ENCODE measurements around the gene KCNJ6. TPM values are rescaled to one million over a fixed set of nuclear protein-coding genes. Genes with fewer than 3 reads are reported as not detected.

The KCNJ6 gene
- total and polyA plus RNA-seq, 9 of the 15 experiments (the other 6 are each of a cell fraction or from before 2014, with no cell fraction given) = 0.06 to 0.21 (median 0.13) TPM; not detected in 1

GRCh38 chr21:37753122-37753599 is 163.1 kb downstream of the KCNJ6 start:
- H3K4me3 ChIP-seq = no peak overlapping the region

DNA sequence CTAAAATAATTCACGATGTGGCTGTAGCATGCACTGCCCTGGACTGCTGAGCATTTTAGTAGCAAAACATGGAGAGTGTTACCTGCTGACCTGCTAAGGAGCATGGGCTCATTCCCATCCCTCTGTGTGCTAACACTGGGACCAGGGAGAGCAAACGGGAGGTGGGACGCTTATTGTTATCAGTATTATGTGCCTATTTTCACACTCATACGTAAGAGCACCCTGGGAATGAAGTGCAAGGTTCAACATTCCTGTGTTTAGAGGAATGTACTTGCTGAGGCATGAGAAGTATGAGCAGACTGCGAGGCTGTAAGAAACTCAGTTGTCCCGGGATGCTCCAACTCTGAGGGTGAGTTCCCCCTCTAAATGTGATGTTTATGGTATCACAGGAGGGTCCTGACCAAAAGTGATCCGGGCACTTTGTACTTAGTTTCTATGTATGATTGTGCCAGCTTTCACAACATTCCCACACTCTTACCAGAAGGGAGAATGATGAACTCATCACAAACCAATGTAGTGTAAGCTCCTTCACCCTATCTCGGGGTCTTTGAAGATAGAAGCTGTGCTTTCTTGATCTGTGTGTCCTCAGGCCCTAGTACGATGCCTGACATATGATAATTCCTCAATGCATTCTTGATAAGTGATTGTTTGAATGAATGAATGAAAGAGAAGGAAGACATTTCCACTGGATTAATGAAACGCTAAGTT is 164.8 kb downstream of the KCNJ6 start:
- H3K4me2 ChIP-seq (ENCODE audit: insufficient read depth, low read length) = no peak overlapping the region
- no peak for ATAC-seq
- 1% methylated on average over 10 of the region's 10 CpGs for WGBS (ENCODE audit: insufficient coverage, low coverage, missing lambda C conversion rate)
- H3K27ac ChIP-seq (ENCODE audit: extremely low read depth, low read depth, low read length) = no peak overlapping the region
- CTCF ChIA-PET (ENCODE audit: low intra/inter-chr PET ratio) = no interaction called here
- H3K27me3 ChIP-seq (ENCODE audit: control insufficient read depth in 2 of 2, insufficient read depth in 2 of 2, low read length in 2 of 2) = peaks cover 24 to 38% of the 10 kb centered on the region in 2 experiments; a peak in 4 of 5 replicates
- H3K9me3 ChIP-seq (replicated peaks; ENCODE audit: control insufficient read depth, insufficient read depth, low read depth, low read length) = no peaks in the 10 kb centered on the region
- BruUV-seq (replicated peaks) = no TSS peak
- H3K4me3 ChIP-seq = no peak overlapping the region
- no peaks in the 10 kb centered on the region for H4K20me1 ChIP-seq (replicated peaks; ENCODE audit: control insufficient read depth, insufficient read depth, low read length)
- no peak for TF ChIP-seq NCOA6 (IDR thresholded peaks at IDR 0.05)
- TF ChIP-seq RUNX1 (IDR thresholded peaks at IDR 0.05; ENCODE audit: low read depth) = no peak
- TF ChIP-seq, protein P1, sequence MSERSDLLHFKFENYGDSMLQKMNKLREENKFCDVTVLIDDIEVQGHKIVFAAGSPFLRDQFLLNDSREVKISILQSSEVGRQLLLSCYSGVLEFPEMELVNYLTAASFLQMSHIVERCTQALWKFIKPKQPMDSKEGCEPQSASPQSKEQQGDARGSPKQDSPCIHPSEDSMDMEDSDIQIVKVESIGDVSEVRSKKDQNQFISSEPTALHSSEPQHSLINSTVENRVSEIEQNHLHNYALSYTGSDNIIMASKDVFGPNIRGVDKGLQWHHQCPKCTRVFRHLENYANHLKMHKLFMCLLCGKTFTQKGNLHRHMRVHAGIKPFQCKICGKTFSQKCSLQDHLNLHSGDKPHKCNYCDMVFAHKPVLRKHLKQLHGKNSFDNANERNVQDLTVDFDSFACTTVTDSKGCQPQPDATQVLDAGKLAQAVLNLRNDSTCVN (CRISPR knock-in tag; IDR thresholded peaks at IDR 0.05) = no peak
- TF ChIP-seq RBM15 (IDR thresholded peaks at IDR 0.05; ENCODE audit: insufficient read depth, low read length) = no peak
- no peak for TF ChIP-seq ZFP1 (CRISPR knock-in tag; IDR thresholded peaks at IDR 0.05)
- TF ChIP-seq SREBF2 (CRISPR knock-in tag; IDR thresholded peaks at IDR 0.05) = no peak
- TF ChIP-seq, protein P2, sequence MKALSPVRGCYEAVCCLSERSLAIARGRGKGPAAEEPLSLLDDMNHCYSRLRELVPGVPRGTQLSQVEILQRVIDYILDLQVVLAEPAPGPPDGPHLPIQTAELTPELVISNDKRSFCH (CRISPR knock-in tag; IDR thresholded peaks at IDR 0.05) = no peak
- TF ChIP-seq, protein P2 (tag; IDR thresholded peaks at IDR 0.05) = no peak
- TF ChIP-seq ESRRA (IDR thresholded peaks at IDR 0.05; ENCODE audit: borderline replicate concordance, low read depth) = no peak
- TF ChIP-seq, protein P3, sequence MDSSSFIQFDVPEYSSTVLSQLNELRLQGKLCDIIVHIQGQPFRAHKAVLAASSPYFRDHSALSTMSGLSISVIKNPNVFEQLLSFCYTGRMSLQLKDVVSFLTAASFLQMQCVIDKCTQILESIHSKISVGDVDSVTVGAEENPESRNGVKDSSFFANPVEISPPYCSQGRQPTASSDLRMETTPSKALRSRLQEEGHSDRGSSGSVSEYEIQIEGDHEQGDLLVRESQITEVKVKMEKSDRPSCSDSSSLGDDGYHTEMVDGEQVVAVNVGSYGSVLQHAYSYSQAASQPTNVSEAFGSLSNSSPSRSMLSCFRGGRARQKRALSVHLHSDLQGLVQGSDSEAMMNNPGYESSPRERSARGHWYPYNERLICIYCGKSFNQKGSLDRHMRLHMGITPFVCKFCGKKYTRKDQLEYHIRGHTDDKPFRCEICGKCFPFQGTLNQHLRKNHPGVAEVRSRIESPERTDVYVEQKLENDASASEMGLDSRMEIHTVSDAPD (CRISPR knock-in tag; IDR thresholded peaks at IDR 0.05) = no peak
- no peaks in the 10 kb centered on the region for H3K9me1 ChIP-seq (ENCODE audit: control insufficient read depth, insufficient read depth, low read length)
- no peaks in the 10 kb centered on the region for H3K4me1 ChIP-seq (replicated peaks in 1 of 2; ENCODE audit: control insufficient read depth in 2 of 2, insufficient read depth in 2 of 2, low read length in 2 of 2)
- in situ Hi-C loops (cut with MboI) (no loop called here), intact Hi-C loops (cut with micrococcal nuclease) (no loop called here)
- DNase-seq (ENCODE audit: extremely low read depth in 1 of 4, low spot score in 3 of 4) = no peak
- H3K9ac ChIP-seq (ENCODE audit: insufficient read depth in 1 of 2, low read depth in 2 of 2, low read length in 2 of 2) = no peak overlapping the region
- FAIRE-seq = no peak
- no peaks in the 10 kb centered on the region for H3K36me3 ChIP-seq (ENCODE audit: control insufficient read depth, insufficient read depth, low read length)
- no peaks in the 10 kb centered on the region for H3K79me2 ChIP-seq (ENCODE audit: control insufficient read depth, insufficient read depth, low read length)
- POLR2A ChIA-PET = no interaction called here
- H2AFZ ChIP-seq (ENCODE audit: low read depth, low read length) = no peak overlapping the region

More at GRCh38 chr21:37753122-37753599, 163.1 kb downstream of the KCNJ6 start:
- H3K79me2 ChIP-seq (ENCODE audit: control insufficient read depth, insufficient read depth, low read length) = no peaks in the 10 kb centered on the region
- no peak overlapping the region for H2AFZ ChIP-seq (ENCODE audit: low read depth, low read length)
- FAIRE-seq (no peak), DNase-seq (ENCODE audit: extremely low read depth in 1 of 4, low spot score in 3 of 4) (no peak), ATAC-seq (no peak; the same call in 2 of the 3 replicates)
- POLR2A ChIA-PET = no interaction called here
- BruUV-seq (replicated peaks) = no TSS peak
- TF ChIP-seq RBM34 (IDR thresholded peaks at IDR 0.05; ENCODE audit: borderline replicate concordance, insufficient read depth, low read length) (no peak), TFAM (CRISPR knock-in tag; conservative IDR thresholded peaks at IDR 0.05) (no peak), GABPB2 (CRISPR knock-in tag; conservative IDR thresholded peaks at IDR 0.05) (no peak), NR3C1 (CRISPR knock-in tag; IDR thresholded peaks at IDR 0.05) (no peak)
- in situ Hi-C loops (cut with MboI) (no loop called here), intact Hi-C loops (cut with micrococcal nuclease) (no loop called here)
- no peak overlapping the region for H3K27ac ChIP-seq (ENCODE audit: extremely low read depth, low read depth, low read length)
- no peaks in the 10 kb centered on the region for H3K9me1 ChIP-seq (ENCODE audit: control insufficient read depth, insufficient read depth, low read length)
- CTCF ChIA-PET (ENCODE audit: low intra/inter-chr PET ratio) = no interaction called here
- no peaks in the 10 kb centered on the region for H3K36me3 ChIP-seq (ENCODE audit: control insufficient read depth, insufficient read depth, low read length)
- H3K9me3 ChIP-seq (replicated peaks; ENCODE audit: control insufficient read depth, insufficient read depth, low read depth, low read length) = no peaks in the 10 kb centered on the region
- 1% methylated on average over 12 of the region's 12 CpGs for WGBS (ENCODE audit: insufficient coverage, low coverage, missing lambda C conversion rate)
- H3K4me1 ChIP-seq (replicated peaks in 1 of 2; ENCODE audit: control insufficient read depth in 2 of 2, insufficient read depth in 2 of 2, low read length in 2 of 2) = no peaks in the 10 kb centered on the region
- peaks cover 18 to 44% of the 10 kb centered on the region in 2 experiments; a peak in 4 of 5 replicates for H3K27me3 ChIP-seq (ENCODE audit: control insufficient read depth in 2 of 2, insufficient read depth in 2 of 2, low read length in 2 of 2)
- no peak overlapping the region for H3K9ac ChIP-seq (ENCODE audit: insufficient read depth in 1 of 2, low read depth in 2 of 2, low read length in 2 of 2)
- H4K20me1 ChIP-seq (replicated peaks; ENCODE audit: control insufficient read depth, insufficient read depth, low read length) = no peaks in the 10 kb centered on the region
- H3K4me2 ChIP-seq (ENCODE audit: insufficient read depth, low read length) = no peak overlapping the region

Measured in K562 (cell line).